H9 (cell line): ENCODE data around the gene DHCR24. TPM values are rescaled to one million over a fixed set of nuclear protein-coding genes. Genes with fewer than 3 reads are reported as not detected.

ENCODE experiments used
- DNase-seq: peaks from one replicate; pipeline ENCODE4 v3.0.0-alpha.2; 2017
- H2AFZ ChIP-seq: one replicate; pipeline ENCODE4 v1.6.1; 2013; ENCODE audit warnings: mild to moderate bottlenecking, low read length, control low read depth, moderate library complexity
- H2AK5ac ChIP-seq: 2 replicates; pipeline ENCODE4 v1.6.1; 2013; ENCODE audit warnings: low read length, control low read depth, mixed read lengths; ENCODE audit not compliant: insufficient read length
- H2BK120ac ChIP-seq: one replicate; pipeline ENCODE4 v1.6.1; 2013; ENCODE audit warnings: low read depth, mild to moderate bottlenecking, low read length, control low read depth, inconsistent platforms; ENCODE audit not compliant: poor library complexity, severe bottlenecking
- H2BK12ac ChIP-seq: 2 replicates; pipeline ENCODE4 v1.6.1; 2013; ENCODE audit warnings: low read length, control low read depth, mixed read lengths, low read depth; ENCODE audit not compliant: insufficient read length
- H2BK15ac ChIP-seq: 2 replicates; pipeline ENCODE4 v1.6.1; 2013; ENCODE audit warnings: low read depth, low read length, control low read depth
- H2BK20ac ChIP-seq: one replicate; pipeline ENCODE4 v1.6.1; 2013; ENCODE audit warnings: low read depth, mild to moderate bottlenecking, low read length, control low read depth, inconsistent platforms; ENCODE audit not compliant: poor library complexity, severe bottlenecking
- H2BK5ac ChIP-seq: 2 replicates; pipeline ENCODE4 v1.6.1; 2013; ENCODE audit warnings: low read length, control low read depth, mixed read lengths; ENCODE audit not compliant: insufficient read length
- H3K14ac ChIP-seq: 2 replicates; pipeline ENCODE4 v1.6.1; 2013; ENCODE audit warnings: low read length, control low read depth; ENCODE audit not compliant: insufficient read depth
- H3K18ac ChIP-seq: 2 replicates; pipeline ENCODE4 v1.6.1; 2013; ENCODE audit warnings: low read depth, mild to moderate bottlenecking, mixed read lengths, low read length, control low read depth; ENCODE audit not compliant: insufficient read length
- H3K23ac ChIP-seq: 2 replicates; pipeline ENCODE4 v1.6.1; 2013; ENCODE audit warnings: low read length, control low read depth, mixed read lengths, low read depth; ENCODE audit not compliant: insufficient read length
- H3K23me2 ChIP-seq: 2 replicates; pipeline ENCODE4 v1.6.1; 2013; ENCODE audit warnings: low read depth, mild to moderate bottlenecking, mixed read lengths, low read length, control low read depth; ENCODE audit not compliant: insufficient read length, poor library complexity, severe bottlenecking
- H3K27ac ChIP-seq: 2 replicates; pipeline ENCODE4 v1.5.1; 2013; ENCODE audit warnings: low read length, control low read depth, mixed read lengths, low read depth; ENCODE audit not compliant: insufficient read length
- H3K27me3 ChIP-seq: 2 replicates; pipeline ENCODE4 v1.6.1; 2013; ENCODE audit warnings: low read length, control low read depth, inconsistent platforms; ENCODE audit not compliant: insufficient read depth
- H3K4ac ChIP-seq: 2 replicates; pipeline ENCODE4 v1.6.1; 2013; ENCODE audit warnings: low read depth, mild to moderate bottlenecking, control low read depth, inconsistent platforms, low read length, moderate library complexity
- H3K4me1 ChIP-seq: 2 replicates; pipeline ENCODE4 v1.6.1; 2013; ENCODE audit warnings: low read length, control low read depth, inconsistent platforms; ENCODE audit not compliant: insufficient read depth
- H3K4me2 ChIP-seq: 2 replicates; pipeline ENCODE4 v1.6.1; 2013; ENCODE audit warnings: low read length, control low read depth, mixed read lengths; ENCODE audit not compliant: insufficient read length, insufficient read depth
- H3K56ac ChIP-seq: 2 replicates; pipeline ENCODE4 v1.6.1; 2013; ENCODE audit warnings: low read depth, mild to moderate bottlenecking, mixed read lengths, low read length, control low read depth; ENCODE audit not compliant: insufficient read length
- H3K79me1 ChIP-seq: 2 replicates; pipeline ENCODE4 v1.6.1; 2013; ENCODE audit warnings: low read depth, mild to moderate bottlenecking, moderate library complexity, low read length, control low read depth, inconsistent platforms; ENCODE audit not compliant: insufficient read depth, poor library complexity, severe bottlenecking
- H3K79me2 ChIP-seq: 2 replicates; pipeline ENCODE4 v1.6.1; 2013; ENCODE audit warnings: low read length, control low read depth, inconsistent platforms; ENCODE audit not compliant: insufficient read depth
- H3K9ac ChIP-seq: 2 replicates; pipeline ENCODE4 v1.6.1; 2013; ENCODE audit warnings: low read length, control low read depth, mixed read lengths; ENCODE audit not compliant: insufficient read length; ENCODE audit errors: extremely low read depth
- H3K9me3 ChIP-seq: one replicate; pipeline ENCODE4 v1.6.1; 2013; ENCODE audit warnings: low read depth, low read length, inconsistent platforms; ENCODE audit not compliant: control insufficient read depth
- H3T11ph ChIP-seq: one replicate; pipeline ENCODE4 v1.6.1; 2013; ENCODE audit warnings: mild to moderate bottlenecking, low read length, control low read depth, inconsistent platforms
- H4K20me1 ChIP-seq: one replicate; pipeline ENCODE4 v1.6.1; 2013; ENCODE audit not compliant: control insufficient read depth, insufficient read length, insufficient read depth
- H4K5ac ChIP-seq: 2 replicates; pipeline ENCODE4 v1.6.1; 2013; ENCODE audit warnings: low read depth, mild to moderate bottlenecking, mixed read lengths, low read length, control low read depth; ENCODE audit not compliant: insufficient read length
- H4K8ac ChIP-seq: replicated peaks from 2 replicates; pipeline ENCODE4 v1.6.1; 2013; ENCODE audit warnings: low read length, control low read depth, mixed read lengths, low read depth; ENCODE audit not compliant: insufficient read length
- H4K91ac ChIP-seq: 2 replicates; pipeline ENCODE4 v1.6.1; 2013; ENCODE audit warnings: low read depth, mild to moderate bottlenecking, moderate library complexity, mixed read lengths, low read length, control low read depth; ENCODE audit not compliant: insufficient read length
- H3K27ac Mint-ChIP-seq, 3 experiments: 2 replicates in 2 of 3; 3 replicates in 1 of 3; pipeline ENCODE4 v1.8.0; 2020 to 2021; ENCODE audit warnings: mixed read lengths in 3 of 3, mild to moderate bottlenecking in 1 of 3, moderate library complexity in 1 of 3
- H3K27me3 Mint-ChIP-seq: 2 replicates; pipeline ENCODE4 v1.8.0; 2021; ENCODE audit warnings: low read depth, mild to moderate bottlenecking, moderate library complexity, mixed read lengths
- H3K36me3 Mint-ChIP-seq, 3 experiments: 2 replicates in 2 of 3; 3 replicates in 1 of 3; pipeline ENCODE4 v1.8.0; 2020 to 2021; ENCODE audit warnings: low read depth in 3 of 3, mixed read lengths in 3 of 3; ENCODE audit not compliant: insufficient read depth in 1 of 3
- H3K4me1 Mint-ChIP-seq, 2 experiments: 2 replicates each; pipeline ENCODE4 v1.8.0; 2020; ENCODE audit warnings: mixed read lengths in 2 of 2
- H3K4me3 Mint-ChIP-seq, 2 experiments: 2 replicates in 1 of 2; 3 replicates in 1 of 2; pipeline ENCODE4 v1.8.0; 2020 to 2021; ENCODE audit warnings: mild to moderate bottlenecking in 2 of 2, mixed read lengths in 2 of 2, moderate library complexity in 1 of 2
- H3K9me3 Mint-ChIP-seq, 2 experiments: 2 replicates in 1 of 2; 3 replicates in 1 of 2; pipeline ENCODE4 v1.8.0; 2020; ENCODE audit warnings: mild to moderate bottlenecking in 2 of 2, mixed read lengths in 2 of 2, moderate library complexity in 1 of 2
- CTCF ChIP-seq: fragments of 200-600 bp; sonication (generic); conservative IDR thresholded peaks from 3 replicates; pipeline ENCODE4 v1.8.0; 2021; ENCODE audit warnings: antibody characterized with exemption, mild to moderate bottlenecking
- WGBS: extraction: QIAGEN DNeasy Blood & Tissue Kit; methylation state at CpG from one replicate; pipeline ENCODE4 v1.1.7; 2013; ENCODE audit warnings: missing lambda C conversion rate, low lambda C conversion rate, mixed read lengths; ENCODE audit not compliant: insufficient read length; ENCODE audit errors: extremely low coverage; 5-methylcytosine and 5-hydroxymethylcytosine counted together
- total RNA-seq: library from RNA; stranded (reverse); gene quantifications from 2 replicates; pipeline ENCODE4 v1.2.1, GENCODE V29; 2021

DHCR24 gene
- total RNA-seq, 1 experiment from 2014 or later: 318 TPM

GRCh38 chr1:54838565-54839180, 48.3 kb downstream of the DHCR24 start:
- Mint-ChIP-seq H3K4me1 (peaks cover 0 to 8% of the 10 kb centered on the region in 2 experiments; a peak in 2 of 4 replicates), H3K4me3 (no peak overlapping the region), H3K27ac (no peak overlapping the region), H3K9me3 (no peaks in the 10 kb centered on the region; a peak in 1 of 5 replicates), H3K36me3 (peaks cover 0 to 1% (median 0%) of the 10 kb centered on the region in 3 experiments; a peak in 1 of 7 replicates), H3K27me3 (peaks cover 8% of the 10 kb centered on the region)
- TF ChIP-seq CTCF: no peak
- no peaks in the 10 kb centered on the region for H4K20me1 ChIP-seq
- no peak overlapping the region for H3K56ac ChIP-seq
- no peaks in the 10 kb centered on the region for H3K27me3 ChIP-seq
- H2BK20ac ChIP-seq: no peak overlapping the region
- H3K79me1 ChIP-seq: no peaks in the 10 kb centered on the region
- no peaks in the 10 kb centered on the region for H3K23me2 ChIP-seq
- H3K9me3 ChIP-seq: no peaks in the 10 kb centered on the region
- H3K18ac ChIP-seq: no peak overlapping the region
- no peak overlapping the region for H4K5ac ChIP-seq
- H3T11ph ChIP-seq: no peak overlapping the region
- no peak overlapping the region for H2BK15ac ChIP-seq
- no peak for DNase-seq
- no peak overlapping the region for H2BK12ac ChIP-seq
- H3K9ac ChIP-seq: no peak overlapping the region
- no peak overlapping the region for H2AFZ ChIP-seq
- no peaks in the 10 kb centered on the region for H3K4me1 ChIP-seq
- no peak overlapping the region for H2BK5ac ChIP-seq
- no peak overlapping the region for H3K4me2 ChIP-seq
- H2BK120ac ChIP-seq: no peak overlapping the region
- no peak overlapping the region for H3K27ac ChIP-seq
- no peak overlapping the region for H3K23ac ChIP-seq
- no peak overlapping the region for H4K91ac ChIP-seq
- H2AK5ac ChIP-seq: no peak overlapping the region
- no peak overlapping the region for H4K8ac ChIP-seq
- H3K14ac ChIP-seq: no peak overlapping the region
- no CpG with 5 or more reads among the region's 5 CpGs for WGBS
- H3K4ac ChIP-seq: no peak overlapping the region
- H3K79me2 ChIP-seq: no peaks in the 10 kb centered on the region
